Ramos (cell line): ENCODE results near the gene MTMR11.

Source experiments
- in situ Hi-C: fragments of 300-500 bp; cut with MboI; formaldehyde crosslinking; loops from one replicate; pipeline ENCODE4 v1.14.3; 2022; ENCODE audit warnings: low sequenced_read_pairs; ENCODE audit not compliant: unreplicated experiment

MTMR11 gene

GRCh38 chr1:149937759-149938158 is 1.1 kb upstream of the MTMR11 start:
- in situ Hi-C loops: no loop called here

GRCh38 chr1:149936992-149937705 is 470 bp upstream of the MTMR11 start:
- in situ Hi-C loops: no loop called here

GRCh38 chr1:149934356-149934755 is 2.3 kb downstream of the MTMR11 start:
- in situ Hi-C loops: no loop called here

GRCh38 chr1:149933208-149933607 is 3.5 kb downstream of the MTMR11 start:
- in situ Hi-C loops: no loop called here

- in situ Hi-C loops: no loop called here
These were observed 4.2 kb downstream of the MTMR11 start for GRCh38 chr1:149932474-149932873.

- in situ Hi-C loops: no loop called here
These were observed 5.4 kb downstream of the MTMR11 start for GRCh38 chr1:149931212-149931790.

- in situ Hi-C loops: no loop called here
These were observed 6.8 kb downstream of the MTMR11 start for GRCh38 chr1:149929856-149930255.

- in situ Hi-C loops: no loop called here
These were observed 8.3 kb downstream of the MTMR11 start for GRCh38 chr1:149928401-149928724.

GRCh38 chr1:149927563-149928400 is 8.9 kb downstream of the MTMR11 start, which contains the start of gene SF3B4:
Gene SF3B4, minus strand, starts transcription at chr1:149927803. Its CDS starts 44 bp downstream, at chr1:149927759.
- in situ Hi-C loops: no loop called here

GRCh38 chr1:149927056-149927562 is 9.6 kb downstream of the MTMR11 start:
- in situ Hi-C loops: no loop called here

- in situ Hi-C loops: no loop called here
These were observed 10.4 kb downstream of the MTMR11 start for GRCh38 chr1:149926296-149926695.

- in situ Hi-C loops: no loop called here
These were observed 10.9 kb downstream of the MTMR11 start for GRCh38 chr1:149925751-149926150.

- in situ Hi-C loops: no loop called here
These were observed 11.3 kb downstream of the MTMR11 start for GRCh38 chr1:149925345-149925744.

GRCh38 chr1:149923626-149924025 is 13.1 kb downstream of the MTMR11 start:
- in situ Hi-C loops: no loop called here

GRCh38 chr1:149917571-149918144 is 19.0 kb downstream of the MTMR11 start, which contains the start of gene SV2A:
Gene SV2A, minus strand, starts transcription at chr1:149917844. Its CDS starts 4,004 bp downstream, at chr1:149913840.
- in situ Hi-C loops: no loop called here

- in situ Hi-C loops: no loop called here
These were observed 19.8 kb downstream of the MTMR11 start for GRCh38 chr1:149916898-149917252.

- in situ Hi-C loops: no loop called here
These were observed 20.3 kb downstream of the MTMR11 start for GRCh38 chr1:149916193-149916897.

- in situ Hi-C loops: no loop called here
These were observed 21.1 kb downstream of the MTMR11 start for GRCh38 chr1:149915429-149916192.

- in situ Hi-C loops: no loop called here
These were observed 22.1 kb downstream of the MTMR11 start for GRCh38 chr1:149914545-149914944.
